AG10803 (cell line): Measurements from ENCODE around the gene KLF13.
"Not testable (repeated sequence)": the region's sequence is repeated elsewhere in the genome, so short reads cannot be mapped to it uniquely, and the experiment has no call there.

ENCODE experiments used
- DNase-seq: peaks from one replicate; pipeline ENCODE4 v3.0.0; 2010; ENCODE audit warnings: low read depth
- H3K4me3 ChIP-seq: 2 replicates; pipeline ENCODE4 v1.5.1; 2011; ENCODE audit warnings: mild to moderate bottlenecking, low read length, control low read depth
- CTCF ChIP-seq: conservative IDR thresholded peaks from 2 replicates; pipeline ENCODE4 v1.5.1; 2011; ENCODE audit warnings: mild to moderate bottlenecking, low read length, control low read depth, inconsistent platforms

The KLF13 gene

GRCh38 chr15:31349233-31350141 lies 22.9 kb downstream of the KLF13 start:
- peak; percentile 64 for DNase-seq
- H3K4me3 ChIP-seq = no peak overlapping the region
- TF ChIP-seq CTCF = no peak

- no peak overlapping the region for H3K4me3 ChIP-seq
- DNase-seq = no peak
- no peak for TF ChIP-seq CTCF
These were observed 24.1 kb downstream of the KLF13 start for GRCh38 chr15:31350771-31351170.

- H3K4me3 ChIP-seq = no peak overlapping the region
- TF ChIP-seq CTCF = no peak
- no peak for DNase-seq
These were observed 25.7 kb downstream of the KLF13 start for GRCh38 chr15:31352339-31352751.

GRCh38 chr15:31352911-31353811 lies 26.5 kb downstream of the KLF13 start:
- DNase-seq = peak; percentile 92
- TF ChIP-seq CTCF = no peak
- H3K4me3 ChIP-seq = peak overlapping the region; percentile 24

GRCh38 chr15:31353931-31354330 lies 27.3 kb downstream of the KLF13 start:
- no peak for TF ChIP-seq CTCF
- peak overlapping the region; percentile 22 for H3K4me3 ChIP-seq
- peak; percentile 53 for DNase-seq

GRCh38 chr15:31356097-31356496 lies 29.5 kb downstream of the KLF13 start:
- not testable (repeated sequence) for DNase-seq, H3K4me3 ChIP-seq

- no peak for DNase-seq
- H3K4me3 ChIP-seq = no peak overlapping the region
- no peak for TF ChIP-seq CTCF
These were observed 30.5 kb downstream of the KLF13 start for GRCh38 chr15:31357148-31357547.
